Measurements from ENCODE around the gene ZNF800. TPM values are rescaled to one million over a fixed set of nuclear protein-coding genes. Genes with fewer than 3 reads are reported as not detected.

The ZNF800 gene
- total RNA-seq, 1 donor from 2014 or later = 29.4 TPM

DNA sequence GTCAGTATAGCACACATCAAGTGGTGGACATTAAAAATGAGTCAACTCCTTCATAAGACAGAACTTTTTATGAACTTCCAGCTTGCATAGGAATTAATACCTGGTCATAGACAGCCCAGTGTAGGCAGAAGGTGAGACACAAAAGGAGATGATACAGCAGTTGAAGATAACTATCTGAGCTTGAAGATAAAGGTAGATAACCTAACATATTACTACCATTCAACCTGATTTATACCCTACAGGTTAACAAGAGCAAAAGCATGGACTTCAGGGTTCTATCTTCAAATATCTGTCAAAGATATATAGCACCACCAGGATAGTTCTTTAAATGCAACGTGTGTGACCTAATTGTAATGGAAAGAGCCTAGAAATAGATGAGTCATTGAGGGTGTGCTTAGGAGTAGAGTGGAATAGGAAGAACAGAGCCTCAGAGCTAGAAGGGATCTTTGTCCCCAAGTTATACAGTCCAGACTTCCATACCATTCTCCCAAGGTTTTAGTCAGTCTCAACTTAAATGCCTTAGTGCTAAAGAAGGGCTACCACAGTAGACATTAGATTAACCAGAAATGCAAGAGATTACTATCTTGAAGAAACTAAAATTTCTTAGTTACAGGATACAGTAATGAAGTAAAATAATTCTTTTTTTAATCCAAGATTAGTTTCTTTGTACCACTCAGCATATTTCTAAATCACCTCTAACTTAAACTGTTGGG, 9.2 kb downstream of the ZNF800 start:
- peaks cover 5% of the 10 kb centered on the region for H3K4me1 Mint-ChIP-seq (ENCODE audit: unreplicated experiment)
- peaks cover 4% of the 10 kb centered on the region for H3K36me3 Mint-ChIP-seq (ENCODE audit: low read depth, unreplicated experiment)
- no peak overlapping the region for H3K4me3 Mint-ChIP-seq (ENCODE audit: unreplicated experiment)
- no peaks in the 10 kb centered on the region for H3K9me3 Mint-ChIP-seq (ENCODE audit: unreplicated experiment)
- H3K27me3 Mint-ChIP-seq (ENCODE audit: unreplicated experiment) = no peaks in the 10 kb centered on the region
- no peak overlapping the region for H3K27ac Mint-ChIP-seq (ENCODE audit: unreplicated experiment)
- TF ChIP-seq, protein P1, sequence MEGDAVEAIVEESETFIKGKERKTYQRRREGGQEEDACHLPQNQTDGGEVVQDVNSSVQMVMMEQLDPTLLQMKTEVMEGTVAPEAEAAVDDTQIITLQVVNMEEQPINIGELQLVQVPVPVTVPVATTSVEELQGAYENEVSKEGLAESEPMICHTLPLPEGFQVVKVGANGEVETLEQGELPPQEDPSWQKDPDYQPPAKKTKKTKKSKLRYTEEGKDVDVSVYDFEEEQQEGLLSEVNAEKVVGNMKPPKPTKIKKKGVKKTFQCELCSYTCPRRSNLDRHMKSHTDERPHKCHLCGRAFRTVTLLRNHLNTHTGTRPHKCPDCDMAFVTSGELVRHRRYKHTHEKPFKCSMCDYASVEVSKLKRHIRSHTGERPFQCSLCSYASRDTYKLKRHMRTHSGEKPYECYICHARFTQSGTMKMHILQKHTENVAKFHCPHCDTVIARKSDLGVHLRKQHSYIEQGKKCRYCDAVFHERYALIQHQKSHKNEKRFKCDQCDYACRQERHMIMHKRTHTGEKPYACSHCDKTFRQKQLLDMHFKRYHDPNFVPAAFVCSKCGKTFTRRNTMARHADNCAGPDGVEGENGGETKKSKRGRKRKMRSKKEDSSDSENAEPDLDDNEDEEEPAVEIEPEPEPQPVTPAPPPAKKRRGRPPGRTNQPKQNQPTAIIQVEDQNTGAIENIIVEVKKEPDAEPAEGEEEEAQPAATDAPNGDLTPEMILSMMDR (IDR thresholded peaks at IDR 0.05; ENCODE audit: unreplicated experiment) = no peak
- DNase-seq (ENCODE audit: low spot score) = no peak

DNA sequence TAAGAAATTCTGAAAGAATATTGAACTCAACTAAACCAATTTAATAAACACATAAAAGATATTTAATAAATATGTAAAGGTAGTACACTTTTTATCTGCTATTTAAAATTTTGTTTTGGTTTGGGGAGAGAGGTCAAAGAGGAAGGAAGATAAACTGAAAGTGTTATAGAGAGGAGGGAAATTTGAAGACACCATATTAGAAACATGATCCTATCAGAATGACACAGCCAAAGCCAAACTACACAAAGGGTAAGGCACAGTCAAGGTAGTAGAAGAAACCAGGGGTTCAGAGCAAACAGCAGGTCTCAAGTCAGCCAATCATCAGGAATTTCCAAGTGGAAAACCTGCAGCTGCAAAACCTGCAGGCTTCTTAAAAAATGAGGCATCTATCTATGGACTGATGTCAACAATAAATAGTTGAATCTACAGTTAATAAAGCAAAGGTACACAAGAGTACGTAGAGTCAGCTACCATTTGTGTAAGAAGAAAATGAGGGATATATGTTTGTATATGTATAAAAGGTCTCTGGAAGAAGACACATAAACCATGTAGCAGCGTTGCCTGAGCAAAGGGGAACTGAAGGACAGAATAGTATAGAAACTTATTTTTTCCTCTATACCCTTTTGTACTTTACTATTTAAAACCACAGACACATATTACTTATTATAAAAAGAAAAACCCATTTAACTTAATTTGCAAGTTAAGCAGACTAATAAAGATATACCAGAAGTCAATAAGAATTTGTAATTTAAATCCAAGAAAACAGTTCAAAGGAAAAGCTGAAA, 10.0 kb downstream of the ZNF800 start:
- no peak for DNase-seq (ENCODE audit: low spot score)
- Mint-ChIP-seq H3K4me3 (ENCODE audit: unreplicated experiment) (no peak overlapping the region), H3K27ac (ENCODE audit: unreplicated experiment) (no peak overlapping the region), H3K9me3 (ENCODE audit: unreplicated experiment) (no peaks in the 10 kb centered on the region), H3K27me3 (ENCODE audit: unreplicated experiment) (no peaks in the 10 kb centered on the region), H3K36me3 (ENCODE audit: low read depth, unreplicated experiment) (no peaks in the 10 kb centered on the region), H3K4me1 (ENCODE audit: unreplicated experiment) (peaks cover 5% of the 10 kb centered on the region)
- TF ChIP-seq, protein P1 (IDR thresholded peaks at IDR 0.05; ENCODE audit: unreplicated experiment) = no peak

DNA sequence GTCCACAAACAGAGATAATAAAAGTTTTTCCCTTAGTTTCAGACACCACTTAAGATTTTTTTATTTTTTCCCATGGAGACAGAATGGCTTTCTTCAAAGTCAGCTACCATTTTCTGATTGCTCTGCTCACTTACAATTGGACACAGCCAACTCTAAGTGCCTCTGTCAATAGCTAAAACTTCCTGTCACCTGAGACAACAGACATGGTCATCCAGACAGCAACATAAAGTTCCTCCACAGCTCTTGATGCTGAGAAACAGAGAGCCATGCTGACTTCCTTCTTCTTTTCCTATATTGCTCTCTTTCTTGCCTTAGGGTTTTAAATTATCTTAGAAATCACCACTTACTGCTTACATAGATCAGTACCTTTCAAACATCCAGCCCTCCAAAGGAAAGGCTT, 12.0 kb downstream of the ZNF800 start:
- no peak overlapping the region for H3K4me3 Mint-ChIP-seq (ENCODE audit: unreplicated experiment)
- peaks cover 5% of the 10 kb centered on the region for H3K4me1 Mint-ChIP-seq (ENCODE audit: unreplicated experiment)
- no peaks in the 10 kb centered on the region for H3K36me3 Mint-ChIP-seq (ENCODE audit: low read depth, unreplicated experiment)
- no peaks in the 10 kb centered on the region for H3K27me3 Mint-ChIP-seq (ENCODE audit: unreplicated experiment)
- no peaks in the 10 kb centered on the region for H3K9me3 Mint-ChIP-seq (ENCODE audit: unreplicated experiment)
- no peak for DNase-seq (ENCODE audit: low spot score)
- H3K27ac Mint-ChIP-seq (ENCODE audit: unreplicated experiment) = no peak overlapping the region
- TF ChIP-seq, protein P1 (IDR thresholded peaks at IDR 0.05; ENCODE audit: unreplicated experiment) = no peak

DNA sequence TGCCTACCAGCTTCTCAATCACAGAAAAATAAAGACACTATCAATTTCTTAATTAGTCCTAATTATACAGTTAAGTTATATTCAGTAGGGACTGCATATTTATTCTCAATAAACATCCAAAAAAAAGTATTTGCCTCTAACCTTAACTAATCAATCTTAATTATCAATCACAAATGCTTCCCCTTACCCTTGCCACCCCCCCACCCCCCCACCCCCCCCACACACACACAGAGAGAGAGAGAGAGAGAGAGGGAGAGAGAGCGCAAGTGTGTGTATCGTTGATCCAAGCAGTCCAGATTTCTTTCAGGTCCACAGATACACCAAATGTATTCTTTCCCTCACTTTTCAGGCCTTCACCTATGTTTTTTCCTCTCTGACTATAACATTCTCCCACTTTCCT, 12.9 kb downstream of the ZNF800 start:
- H3K36me3 Mint-ChIP-seq (ENCODE audit: low read depth, unreplicated experiment) = no peaks in the 10 kb centered on the region
- TF ChIP-seq, protein P1 (IDR thresholded peaks at IDR 0.05; ENCODE audit: unreplicated experiment) = no peak
- H3K9me3 Mint-ChIP-seq (ENCODE audit: unreplicated experiment) = no peaks in the 10 kb centered on the region
- H3K4me3 Mint-ChIP-seq (ENCODE audit: unreplicated experiment) = no peak overlapping the region
- H3K4me1 Mint-ChIP-seq (ENCODE audit: unreplicated experiment) = peaks cover 5% of the 10 kb centered on the region
- no peak overlapping the region for H3K27ac Mint-ChIP-seq (ENCODE audit: unreplicated experiment)
- no peaks in the 10 kb centered on the region for H3K27me3 Mint-ChIP-seq (ENCODE audit: unreplicated experiment)
- DNase-seq (ENCODE audit: low spot score) = no peak

DNA sequence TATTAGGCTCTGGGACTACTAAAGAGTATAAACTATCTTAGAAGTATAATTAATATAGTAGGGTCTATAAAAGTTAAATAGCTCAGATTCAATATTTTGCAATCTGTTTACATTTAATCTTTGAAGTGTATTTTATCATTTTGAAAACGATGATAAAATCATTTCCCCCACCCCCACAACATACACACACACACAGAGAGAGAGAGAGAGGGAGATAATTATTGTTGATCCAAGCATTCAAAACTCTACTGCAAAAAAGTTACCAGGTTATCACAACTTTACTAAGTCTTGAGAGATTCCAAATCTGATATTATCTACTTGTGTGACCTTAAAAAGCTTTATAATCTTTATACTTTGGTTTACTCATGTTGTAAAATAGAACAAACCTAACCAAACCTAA, 14.0 kb downstream of the ZNF800 start:
- TF ChIP-seq, protein P1 (IDR thresholded peaks at IDR 0.05; ENCODE audit: unreplicated experiment) = no peak
- peaks cover 5% of the 10 kb centered on the region for H3K4me1 Mint-ChIP-seq (ENCODE audit: unreplicated experiment)
- H3K27ac Mint-ChIP-seq (ENCODE audit: unreplicated experiment) = no peak overlapping the region
- no peak for DNase-seq (ENCODE audit: low spot score)
- H3K9me3 Mint-ChIP-seq (ENCODE audit: unreplicated experiment) = no peaks in the 10 kb centered on the region
- H3K4me3 Mint-ChIP-seq (ENCODE audit: unreplicated experiment) = no peak overlapping the region
- H3K27me3 Mint-ChIP-seq (ENCODE audit: unreplicated experiment) = no peaks in the 10 kb centered on the region
- H3K36me3 Mint-ChIP-seq (ENCODE audit: low read depth, unreplicated experiment) = no peaks in the 10 kb centered on the region

All from endothelial cell (in vitro differentiated cells).